PFSK-1 (cell line): ENCODE data around the gene SULF2.

Experiments used
- FOXP2 ChIP-seq: optimal IDR thresholded peaks from 2 replicates; pipeline ENCODE3; 2011; ENCODE audit warnings: borderline replicate concordance, control low read depth, inconsistent platforms; ENCODE audit not compliant: insufficient read depth; ENCODE audit errors: extremely low read length, extremely low read depth
- POLR2AphosphoS5 ChIP-seq: IDR thresholded peaks from 2 replicates; pipeline ENCODE4 v1.6.1; 2012; ENCODE audit warnings: low read depth, mild to moderate bottlenecking, control low read depth, low read length, moderate library complexity
- REST ChIP-seq, 2 experiments: IDR thresholded peaks; 2 replicates each; pipeline versions ENCODE4 v1.6.1 to v1.8.0; 2011 to 2012; ENCODE audit warnings: low read depth in 2 of 2, low read length in 2 of 2, control low read depth in 1 of 2, inconsistent platforms in 1 of 2, mild to moderate bottlenecking in 1 of 2, moderate library complexity in 1 of 2; ENCODE audit not compliant: insufficient read depth in 1 of 2
- SIN3A ChIP-seq: IDR thresholded peaks from 2 replicates; pipeline ENCODE4 v1.6.1; 2012; ENCODE audit warnings: mild to moderate bottlenecking, low read length, moderate library complexity, borderline replicate concordance; ENCODE audit not compliant: insufficient read depth
- TAF1 ChIP-seq: IDR thresholded peaks from 2 replicates; pipeline ENCODE4 v1.6.1; 2012; ENCODE audit warnings: low read length, control low read depth, borderline replicate concordance; ENCODE audit not compliant: insufficient read depth

Gene SULF2

DNA sequence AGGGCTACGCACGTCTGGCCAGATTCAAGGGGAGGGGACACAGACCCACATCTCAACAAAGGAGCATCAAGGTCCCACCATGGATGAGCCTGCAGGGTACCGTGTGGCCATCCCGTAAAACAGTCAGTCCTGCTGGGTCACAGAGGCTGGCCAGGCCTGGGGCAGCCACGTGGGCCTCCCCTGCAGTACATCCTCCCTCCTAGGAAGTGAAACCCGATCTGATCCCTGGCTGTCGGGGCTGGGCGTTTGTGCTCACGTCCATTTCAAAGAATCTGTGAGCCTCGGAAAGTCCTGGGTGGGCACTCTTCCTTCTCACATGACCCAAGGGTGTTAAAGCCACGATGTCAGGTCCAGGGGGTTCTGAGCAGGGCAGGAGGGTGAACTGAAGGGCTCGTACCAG lies 14.3 kb downstream of the SULF2 start:
- no peak for TF ChIP-seq POLR2AphosphoS5
- TF ChIP-seq REST (IDR thresholded peaks at IDR 0.05; ENCODE audit: insufficient read depth in 1 of 2, low read depth in 2 of 2, low read length in 2 of 2) = no peak
- TF ChIP-seq TAF1 = no peak
- TF ChIP-seq SIN3A = no peak
- no peak for TF ChIP-seq FOXP2

DNA sequence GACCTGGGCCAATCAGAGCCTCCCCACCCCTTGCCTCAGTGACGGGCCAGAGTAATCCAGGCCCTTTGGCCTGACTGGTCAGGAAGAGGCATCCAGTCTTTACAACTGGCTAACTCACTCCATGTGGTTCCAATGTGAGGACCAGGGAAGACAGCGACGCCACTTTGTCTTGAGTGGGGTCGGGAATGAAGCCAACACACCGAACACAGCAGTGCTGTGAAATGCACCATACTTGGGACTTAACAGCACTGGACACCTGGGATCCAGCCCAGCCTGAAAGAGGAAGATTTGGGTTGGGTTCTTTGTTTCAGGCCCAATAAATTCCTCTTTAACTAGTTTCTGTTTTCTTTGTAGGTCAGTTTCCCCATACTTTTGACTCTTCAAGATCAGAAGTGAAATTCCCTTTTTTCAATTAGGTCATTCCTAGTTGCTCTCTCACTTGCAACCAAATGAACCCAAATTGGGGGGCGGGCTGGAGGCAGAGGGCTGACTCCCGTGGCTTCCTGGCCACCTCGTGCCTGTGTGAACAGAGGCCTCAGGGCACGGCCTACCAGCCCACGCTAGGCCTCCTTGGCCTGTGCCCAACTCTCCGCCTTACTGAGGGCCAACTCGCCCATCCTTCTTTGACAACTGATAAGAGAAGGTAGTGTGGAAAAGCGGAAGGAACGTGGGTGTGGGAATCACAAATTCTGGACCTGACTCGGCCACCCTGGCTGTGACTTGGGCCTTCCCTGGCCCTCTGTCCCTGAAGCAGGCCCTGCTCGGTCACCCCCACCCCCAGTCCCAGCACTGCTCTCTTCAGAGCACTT lies 17.1 kb downstream of the SULF2 start:
- TF ChIP-seq SIN3A (no peak), REST (IDR thresholded peaks at IDR 0.05; ENCODE audit: insufficient read depth in 1 of 2, low read depth in 2 of 2, low read length in 2 of 2) (no peak), POLR2AphosphoS5 (no peak), TAF1 (no peak), FOXP2 (no peak)

DNA sequence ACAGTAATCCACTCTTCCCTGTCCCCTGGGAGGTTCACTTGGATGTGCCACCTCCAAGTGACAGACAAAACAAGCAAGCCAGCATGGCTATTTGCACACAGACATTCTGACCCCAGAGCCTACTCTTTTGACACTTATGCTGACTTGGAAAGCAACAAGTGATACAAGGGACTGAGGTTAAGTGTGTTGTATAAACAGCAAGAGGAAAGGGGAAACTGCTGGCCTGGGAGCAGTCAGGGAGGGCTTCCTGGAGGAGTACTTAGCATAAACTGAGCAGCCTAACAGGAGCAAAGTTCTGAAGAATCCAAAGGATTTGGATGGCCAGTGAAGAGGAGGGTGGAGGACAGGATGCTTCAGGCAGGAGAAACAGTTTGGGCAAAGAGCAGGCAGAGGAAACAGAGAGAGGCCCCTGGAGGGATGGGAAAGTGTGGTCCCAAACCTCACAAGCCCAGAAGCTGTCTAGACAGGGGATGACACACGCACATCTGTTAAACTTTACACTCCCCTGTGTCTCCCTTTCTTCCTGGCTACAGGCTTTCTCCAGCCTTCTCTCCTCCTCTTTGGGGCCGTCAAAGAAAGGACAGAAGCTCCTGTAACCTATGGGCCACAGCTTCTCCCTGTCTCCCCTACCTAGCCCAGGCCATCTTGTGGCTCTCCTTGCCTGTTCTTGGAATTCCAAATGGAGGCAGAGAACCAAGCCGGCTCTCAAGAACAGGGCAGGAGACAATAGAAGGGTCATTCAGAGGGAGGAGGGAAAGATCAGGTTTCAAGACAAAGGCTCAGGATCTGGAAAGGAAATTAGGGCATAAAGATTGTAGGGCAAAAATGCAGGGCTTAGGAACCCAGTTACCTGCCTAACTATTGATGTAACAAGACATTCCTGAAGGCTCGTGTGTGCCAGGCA lies 19.3 kb downstream of the SULF2 start:
- TF ChIP-seq POLR2AphosphoS5 = no peak
- TF ChIP-seq SIN3A = no peak

- TF ChIP-seq SIN3A = no peak
- TF ChIP-seq REST (IDR thresholded peaks at IDR 0.05; ENCODE audit: insufficient read depth in 1 of 2, low read depth in 2 of 2, low read length in 2 of 2) = no peak
- no peak for TF ChIP-seq POLR2AphosphoS5
- no peak for TF ChIP-seq FOXP2
- TF ChIP-seq TAF1 = no peak
Observed at GRCh38 chr20:47765271-47765670, 20.0 kb downstream of the SULF2 start.

GRCh38 chr20:47764154-47764733 lies 21.0 kb downstream of the SULF2 start:
- TF ChIP-seq POLR2AphosphoS5 = no peak
- no peak for TF ChIP-seq TAF1
- no peak for TF ChIP-seq FOXP2
- no peak for TF ChIP-seq SIN3A
- TF ChIP-seq REST (IDR thresholded peaks at IDR 0.05; ENCODE audit: insufficient read depth in 1 of 2, low read depth in 2 of 2, low read length in 2 of 2) = no peak
